MV-4-11 (cell line): ENCODE results near the gene UNKL.

Experiments used
- DNase-seq: peaks from one replicate; lab custom pipeline; 2025; lab: John Stamatoyannopoulos, UW

UNKL gene

DNA sequence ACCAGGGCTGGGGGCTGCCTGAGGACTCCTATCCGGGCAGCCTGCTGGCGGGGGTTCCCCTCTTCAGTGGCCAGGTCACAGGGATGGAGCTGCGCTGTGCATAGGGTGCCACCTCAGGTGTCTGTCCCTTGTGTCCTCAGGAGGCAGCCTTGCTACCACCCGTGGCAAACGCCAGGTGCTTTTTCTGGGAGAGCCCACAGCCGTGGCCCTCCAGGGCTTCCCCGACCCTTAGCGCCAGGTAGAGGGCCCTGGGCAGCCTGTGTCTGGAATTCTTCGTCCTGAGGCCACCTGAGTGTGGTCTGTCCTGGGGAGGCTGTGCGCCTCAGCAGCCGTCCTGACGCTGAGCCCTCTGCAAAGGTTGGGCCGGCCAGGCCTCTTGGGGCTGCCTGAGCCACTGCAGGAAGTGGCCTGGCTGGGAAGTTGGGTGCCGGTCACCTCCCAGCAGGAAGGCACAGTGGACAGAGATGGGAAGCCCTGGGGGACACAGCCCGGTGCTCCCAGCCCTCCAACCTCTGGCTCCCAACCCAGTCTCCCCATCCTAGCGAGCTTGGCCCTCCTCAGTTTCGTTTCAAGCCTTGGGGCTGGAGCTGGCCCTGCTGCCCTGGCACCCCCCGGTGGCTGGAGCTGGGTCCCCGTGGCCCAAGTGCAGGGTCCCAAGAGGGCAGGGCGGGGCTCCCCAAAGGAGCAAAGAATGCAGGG lies 88.7 kb downstream of the UNKL start:
- no peak for DNase-seq

DNA sequence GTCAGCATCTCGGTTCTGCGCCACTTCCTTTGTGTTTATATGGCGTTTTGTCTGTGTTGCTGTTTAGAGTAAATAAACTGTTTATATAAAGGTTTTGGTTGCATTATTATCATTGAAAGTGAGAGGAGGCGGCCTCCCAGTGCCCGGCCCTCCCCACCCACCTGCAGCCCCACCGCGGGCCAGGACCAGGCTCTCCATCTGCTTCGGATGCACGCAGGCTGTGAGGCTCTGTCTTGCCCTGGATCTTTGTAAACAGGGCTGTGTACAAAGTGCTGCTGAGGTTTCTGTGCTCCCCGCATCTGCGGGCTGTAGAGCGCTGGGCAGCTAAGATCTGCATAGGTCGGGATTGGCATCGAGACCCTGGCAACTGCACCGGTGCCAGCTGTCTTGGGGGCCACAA lies 89.2 kb downstream of the UNKL start:
- DNase-seq = no peak

DNA sequence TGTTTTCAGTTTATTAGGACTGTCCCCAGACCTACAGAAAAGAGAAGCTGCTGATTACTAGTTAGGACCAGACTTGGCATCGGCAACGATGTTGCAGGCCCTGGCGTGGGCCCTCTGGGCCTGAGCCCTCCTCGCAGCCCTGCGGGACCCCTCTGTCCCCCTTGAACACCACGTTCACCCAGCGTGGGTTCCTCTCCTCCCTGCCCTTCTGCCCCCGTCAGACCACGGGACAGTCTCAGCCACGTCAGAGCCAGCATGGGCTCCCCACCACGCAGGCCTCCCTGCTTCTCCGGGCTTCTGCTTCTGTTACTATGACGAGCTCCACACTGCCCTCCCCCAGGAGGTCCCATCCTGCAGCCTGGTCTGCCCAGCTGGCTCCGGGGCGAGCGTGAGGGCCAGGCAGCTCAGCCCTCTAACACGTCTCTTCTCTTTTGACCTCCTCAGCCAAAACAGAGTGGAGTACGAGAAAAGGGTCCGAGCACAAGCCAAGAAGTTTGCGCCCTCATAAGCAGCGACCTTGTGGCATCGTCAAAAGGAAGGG lies 90.1 kb downstream of the UNKL start:
- DNase-seq = no peak

- DNase-seq = no peak
Measured at GRCh38 chr16:1323296-1324239, 90.9 kb downstream of the UNKL start.

- no peak for DNase-seq
Measured at GRCh38 chr16:1322407-1322806, 92.1 kb downstream of the UNKL start.

DNA sequence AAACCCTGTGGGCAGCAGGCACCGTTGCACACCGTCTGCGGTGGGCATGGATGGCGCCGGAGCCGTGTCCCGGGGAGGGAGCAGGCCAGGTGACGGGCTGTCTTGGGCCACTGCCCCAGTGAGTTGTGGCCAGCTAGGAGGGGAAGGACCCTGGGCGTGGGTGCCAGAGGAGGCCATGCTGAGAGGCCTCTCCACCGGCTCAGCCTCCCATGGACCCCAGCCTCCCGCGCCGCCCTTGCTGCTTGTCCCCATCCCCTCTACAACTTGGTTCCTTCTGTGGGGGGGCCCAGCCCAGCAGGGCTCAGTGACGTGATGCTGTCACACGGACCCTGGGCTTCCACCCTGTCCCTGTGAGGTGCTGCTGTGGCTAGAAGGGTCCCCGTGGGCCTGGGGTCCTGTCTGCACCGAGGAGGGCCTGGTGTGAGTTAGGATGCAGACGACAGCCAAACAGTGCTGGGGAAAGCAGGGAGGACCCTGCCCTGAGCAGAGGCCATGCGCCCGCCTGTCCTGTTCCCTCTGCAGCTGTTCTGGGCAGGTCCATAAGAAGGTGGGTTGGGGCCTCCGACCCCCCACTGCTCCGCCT lies 93.8 kb downstream of the UNKL start:
- no peak for DNase-seq

DNA sequence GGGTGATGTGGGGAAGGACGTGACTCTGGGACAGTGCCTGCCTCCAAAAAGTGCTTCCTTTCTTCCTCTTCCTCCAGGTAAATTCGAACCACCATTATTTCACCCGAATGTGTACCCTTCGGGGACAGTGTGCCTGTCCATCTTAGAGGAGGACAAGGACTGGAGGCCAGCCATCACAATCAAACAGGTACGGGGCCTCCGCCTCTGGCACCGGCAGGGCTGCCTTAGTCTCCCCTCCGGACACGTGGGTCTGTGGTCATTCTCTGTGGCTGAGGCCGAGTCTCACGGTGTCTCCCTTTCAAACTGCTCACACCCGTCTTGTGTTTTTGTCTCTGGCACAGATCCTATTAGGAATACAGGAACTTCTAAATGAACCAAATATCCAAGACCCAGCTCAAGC lies 94.4 kb downstream of the UNKL start:
- no peak for DNase-seq

GRCh38 chr16:1319041-1319440 lies 95.5 kb downstream of the UNKL start:
- no peak for DNase-seq

DNA sequence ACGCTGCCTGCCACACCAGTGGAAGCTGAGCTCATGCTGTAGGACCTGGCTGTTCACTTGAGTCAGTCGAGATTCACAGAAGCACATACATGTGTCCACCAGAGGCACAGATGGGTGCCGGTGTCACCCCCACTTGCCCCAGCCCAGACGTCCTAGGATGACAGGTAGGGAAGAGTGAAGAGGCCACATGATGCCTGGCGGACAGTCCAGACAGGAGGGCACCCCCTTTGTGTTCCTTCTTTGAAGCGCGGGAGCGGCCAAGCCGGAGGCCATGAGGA lies 96.3 kb downstream of the UNKL start:
- DNase-seq = no peak

DNA sequence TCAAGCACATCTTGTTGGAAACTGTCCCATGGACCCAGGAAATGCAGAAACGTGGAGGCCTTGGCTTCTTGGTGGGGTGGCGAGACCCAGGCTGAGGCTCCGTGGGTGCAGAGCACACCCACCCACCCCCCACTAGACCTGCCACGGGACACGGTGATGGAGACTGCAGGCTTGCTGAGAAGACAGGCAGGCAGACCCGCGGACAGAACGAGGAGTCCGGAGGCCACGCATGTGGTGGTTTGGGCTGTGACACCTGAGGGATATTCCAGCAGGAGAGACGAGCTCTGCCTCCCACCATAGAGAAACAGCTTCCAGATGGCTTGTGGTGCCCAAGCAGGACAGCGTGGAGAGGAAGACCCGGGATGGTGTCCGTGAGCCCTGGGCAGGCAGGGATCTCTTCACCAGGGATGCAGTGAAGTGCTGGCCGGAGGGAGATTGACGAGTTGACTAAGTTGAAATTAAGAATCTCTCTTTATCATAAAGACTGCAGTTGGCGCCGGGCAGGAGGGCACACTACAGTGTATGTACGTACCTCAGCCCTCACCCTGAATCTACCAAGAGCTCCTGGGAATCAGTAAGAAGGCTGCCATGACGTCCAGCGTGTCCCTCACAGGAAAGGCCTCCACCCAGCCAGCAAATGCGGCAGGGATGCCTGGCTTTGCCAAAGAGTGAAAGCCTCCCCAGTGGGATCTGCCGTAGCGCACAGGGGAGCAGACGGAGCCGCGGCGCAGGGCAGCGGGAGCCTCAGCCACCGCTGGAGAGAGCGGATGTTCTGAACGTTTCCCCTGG lies 96.8 kb downstream of the UNKL start:
- DNase-seq = no peak

DNA sequence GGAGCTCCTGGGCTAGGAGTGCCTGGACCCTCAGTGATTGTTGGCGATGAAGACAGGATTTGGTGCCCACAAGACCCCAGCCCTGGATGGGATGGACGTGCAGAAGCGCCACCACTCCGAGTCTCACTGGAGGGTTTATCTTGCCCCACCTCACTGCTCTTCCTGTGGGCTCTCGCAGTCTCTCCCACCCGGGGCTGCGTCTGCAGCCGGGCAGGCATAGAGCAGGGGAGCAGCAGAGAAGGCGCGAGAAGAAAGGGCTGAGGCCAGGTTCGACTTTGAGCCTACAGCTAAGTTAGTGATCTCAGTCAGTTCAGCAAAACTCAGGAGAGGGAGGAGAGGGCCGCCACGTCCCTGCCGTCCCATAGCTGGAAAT lies 98.5 kb downstream of the UNKL start:
- DNase-seq = no peak

DNA sequence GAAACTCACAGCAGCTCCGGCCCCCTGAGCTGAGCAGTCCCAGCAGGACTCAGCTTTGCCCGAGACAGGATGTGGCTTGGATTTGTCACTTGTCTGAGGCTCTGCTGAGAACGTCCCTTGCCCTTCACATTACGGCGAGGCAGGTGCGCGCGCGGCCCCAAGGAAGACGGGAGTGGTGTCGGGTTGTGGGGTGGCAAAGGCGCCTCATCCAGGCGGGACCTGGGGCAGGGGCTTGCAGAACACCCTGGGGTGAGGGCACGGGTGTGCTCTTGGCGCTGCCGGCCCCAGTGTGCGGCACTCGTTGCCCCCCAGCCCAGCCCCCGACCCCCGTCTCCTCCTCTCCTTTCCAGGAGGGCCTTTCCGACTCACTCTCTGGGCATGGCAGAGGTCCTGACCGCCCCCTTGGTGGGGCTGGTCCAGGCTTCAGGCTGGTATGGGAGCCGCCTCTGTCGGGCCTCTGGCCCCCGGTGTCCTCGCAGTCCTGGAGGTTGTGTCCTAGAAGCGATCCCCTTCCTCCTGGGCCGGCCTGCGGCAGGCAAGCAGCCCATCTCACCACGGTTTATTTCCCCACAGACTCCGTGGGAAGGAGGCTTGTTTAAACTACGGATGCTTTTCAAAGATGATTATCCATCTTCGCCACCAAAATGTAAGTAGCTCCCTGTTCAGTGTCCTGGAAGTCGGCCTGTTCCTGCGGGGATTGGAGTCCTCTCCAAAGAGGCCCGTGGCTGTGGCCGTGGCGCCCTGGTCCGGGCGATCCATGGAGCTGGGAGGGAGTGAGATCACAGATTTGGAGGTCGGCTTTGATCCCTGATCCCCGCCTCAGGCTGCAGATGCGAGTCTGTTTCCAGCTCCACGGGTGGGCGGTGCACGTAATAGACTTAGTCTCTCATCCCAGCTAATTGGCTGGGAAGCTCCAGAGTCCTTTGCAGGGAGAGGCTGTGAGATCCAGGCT lies 99.1 kb downstream of the UNKL start:
- no peak for DNase-seq

GRCh38 chr16:1314399-1315068 lies 100.0 kb downstream of the UNKL start:
- no peak for DNase-seq

DNA sequence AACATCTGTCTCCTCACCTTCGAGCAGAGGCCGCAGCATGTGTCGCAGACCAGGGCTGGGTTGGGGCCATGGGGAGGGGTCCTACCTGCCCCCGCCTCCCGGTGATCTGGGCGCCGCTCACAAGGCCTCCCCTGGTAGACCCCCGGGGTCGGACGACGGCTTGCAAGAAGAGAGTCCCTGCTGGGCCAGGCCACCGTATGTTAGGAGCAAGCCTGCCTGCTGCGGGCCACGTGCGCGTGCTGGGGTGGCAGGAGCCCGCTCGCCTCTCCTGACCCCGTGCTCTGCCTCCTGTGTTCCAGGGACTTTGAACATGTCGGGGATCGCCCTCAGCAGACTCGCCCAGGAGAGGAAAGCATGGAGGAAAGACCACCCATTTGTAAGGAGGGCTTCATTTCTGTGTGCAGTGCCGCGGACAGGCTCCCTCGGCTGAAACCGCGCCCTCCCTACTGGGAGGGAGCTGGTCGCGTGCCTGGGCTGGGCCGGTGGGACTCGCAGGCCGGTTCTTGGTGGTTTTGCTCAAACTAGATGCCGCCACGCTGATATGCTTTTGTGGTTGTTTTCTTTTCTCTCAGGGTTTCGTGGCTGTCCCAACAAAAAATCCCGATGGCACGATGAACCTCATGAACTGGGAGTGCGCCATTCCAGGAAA lies 100.7 kb downstream of the UNKL start:
- no peak for DNase-seq
